HUES64 (cell line): ENCODE measurements around the gene CCZ1.
"Not testable (repeated sequence)": the region's sequence is repeated elsewhere in the genome, so short reads cannot be mapped to it uniquely, and the experiment has no call there.

ENCODE experiments used
- H3K27ac ChIP-seq: 2 replicates; pipeline ENCODE4 v1.7.0; 2013; ENCODE audit warnings: low read depth, low read length, inconsistent platforms
- H3K27me3 ChIP-seq: 2 replicates; pipeline ENCODE4 v1.6.1; 2013; ENCODE audit warnings: mild to moderate bottlenecking, low read length; ENCODE audit not compliant: insufficient read depth
- H3K36me3 ChIP-seq: 2 replicates; pipeline ENCODE4 v1.6.1; 2013; ENCODE audit warnings: mild to moderate bottlenecking, low read length; ENCODE audit not compliant: insufficient read depth
- H3K4me1 ChIP-seq: 2 replicates; pipeline ENCODE4 v1.6.1; 2013; ENCODE audit warnings: mild to moderate bottlenecking, low read length, moderate library complexity; ENCODE audit not compliant: insufficient read depth
- H3K4me3 ChIP-seq: 2 replicates; pipeline ENCODE4 v1.5.1; 2013; ENCODE audit warnings: mild to moderate bottlenecking, low read length, moderate library complexity
- H3K9ac ChIP-seq: 2 replicates; pipeline ENCODE4 v1.6.1; 2013; ENCODE audit warnings: mild to moderate bottlenecking, low read depth, low read length
- H3K9me3 ChIP-seq: 2 replicates; pipeline ENCODE4 v1.6.1; 2013; ENCODE audit warnings: low read depth, low read length; ENCODE audit not compliant: insufficient read depth
- WGBS: fragments of 150-250, 120-280 bp; methylation state at CpG from one replicate; pipeline ENCODE4 v1.1.7; 2013; ENCODE audit warnings: missing lambda C conversion rate; 5-methylcytosine and 5-hydroxymethylcytosine counted together

CCZ1 gene

GRCh38 chr7:5916529-5916928 is 18.0 kb downstream of the CCZ1 start:
- WGBS = 89% methylated on average over 2 of the region's 6 CpGs
- H3K9ac ChIP-seq, H3K36me3 ChIP-seq, H3K4me1 ChIP-seq, H3K27ac ChIP-seq, H3K4me3 ChIP-seq, H3K9me3 ChIP-seq, H3K27me3 ChIP-seq: not testable (repeated sequence)

- WGBS = no CpG with 5 or more reads among the region's 2 CpGs
- H3K9me3 ChIP-seq, H3K27me3 ChIP-seq, H3K9ac ChIP-seq, H3K4me1 ChIP-seq, H3K27ac ChIP-seq, H3K4me3 ChIP-seq, H3K36me3 ChIP-seq: not testable (repeated sequence)
These were observed 25.6 kb downstream of the CCZ1 start for GRCh38 chr7:5924180-5924579.

- not testable (repeated sequence) for H3K27me3 ChIP-seq, H3K4me1 ChIP-seq, H3K27ac ChIP-seq, H3K4me3 ChIP-seq, H3K9me3 ChIP-seq, H3K9ac ChIP-seq, H3K36me3 ChIP-seq
- no CpG with 5 or more reads among the region's 12 CpGs for WGBS
These were observed 26.1 kb downstream of the CCZ1 start for GRCh38 chr7:5924630-5925029.

GRCh38 chr7:5926263-5926870 is 27.8 kb downstream of the CCZ1 start:
- not testable (repeated sequence) for H3K9ac ChIP-seq, H3K27ac ChIP-seq, H3K9me3 ChIP-seq, H3K4me1 ChIP-seq, H3K27me3 ChIP-seq, H3K36me3 ChIP-seq, H3K4me3 ChIP-seq
- WGBS = no CpG with 5 or more reads among the region's 13 CpGs

GRCh38 chr7:5930290-5930689 is 31.8 kb downstream of the CCZ1 start:
- H3K27me3 ChIP-seq, H3K4me3 ChIP-seq, H3K27ac ChIP-seq, H3K4me1 ChIP-seq, H3K9ac ChIP-seq, H3K36me3 ChIP-seq, H3K9me3 ChIP-seq: not testable (repeated sequence)
- WGBS = no CpG with 5 or more reads among the region's 10 CpGs

- H3K36me3 ChIP-seq, H3K27me3 ChIP-seq, H3K4me3 ChIP-seq, H3K9me3 ChIP-seq, H3K4me1 ChIP-seq, H3K27ac ChIP-seq, H3K9ac ChIP-seq: not testable (repeated sequence)
- WGBS = 93% methylated on average over 14 of the region's 14 CpGs
These were observed 32.7 kb downstream of the CCZ1 start for GRCh38 chr7:5931250-5931649.

- WGBS = 96% methylated on average over 4 of the region's 13 CpGs
- H3K4me1 ChIP-seq, H3K9ac ChIP-seq, H3K4me3 ChIP-seq, H3K27ac ChIP-seq, H3K36me3 ChIP-seq, H3K27me3 ChIP-seq, H3K9me3 ChIP-seq: not testable (repeated sequence)
These were observed 33.5 kb downstream of the CCZ1 start for GRCh38 chr7:5931905-5932644.

GRCh38 chr7:5934945-5935450 is 36.5 kb downstream of the CCZ1 start:
- not testable (repeated sequence) for H3K27ac ChIP-seq, H3K9ac ChIP-seq, H3K27me3 ChIP-seq, H3K9me3 ChIP-seq, H3K4me3 ChIP-seq, H3K4me1 ChIP-seq, H3K36me3 ChIP-seq
- WGBS = no CpG with 5 or more reads among the region's 17 CpGs

- not testable (repeated sequence) for H3K9ac ChIP-seq, H3K27ac ChIP-seq, H3K27me3 ChIP-seq, H3K4me3 ChIP-seq, H3K9me3 ChIP-seq, H3K36me3 ChIP-seq, H3K4me1 ChIP-seq
- WGBS = no CpG with 5 or more reads among the region's 13 CpGs
These were observed 64.7 kb downstream of the CCZ1 start for GRCh38 chr7:5963205-5963604.

GRCh38 chr7:5963810-5964209 is 65.3 kb downstream of the CCZ1 start:
- H3K9ac ChIP-seq, H3K36me3 ChIP-seq, H3K27me3 ChIP-seq, H3K9me3 ChIP-seq, H3K4me1 ChIP-seq, H3K27ac ChIP-seq, H3K4me3 ChIP-seq: not testable (repeated sequence)
- WGBS = 100% methylated on average over 1 of the region's 7 CpGs

- WGBS = 0% methylated on average over 3 of the region's 43 CpGs
- peak within 1 kb of the TSS; percentile 36; the same call in 1 of the 2 replicates for H3K4me3 ChIP-seq
- H3K36me3 ChIP-seq, H3K4me1 ChIP-seq, H3K9me3 ChIP-seq, H3K9ac ChIP-seq, H3K27ac ChIP-seq, H3K27me3 ChIP-seq: not testable (repeated sequence)
These were observed 71.9 kb downstream of the CCZ1 start, which contains the start of gene RSPH10B for GRCh38 chr7:5970347-5970911. RSPH10B (minus strand) TSS chr7:5970689; CDS start chr7:5967116, 3,573 bp downstream.
